Stimulated activated CD4-positive, alpha-beta T cell treated with anti-CD3 and anti-CD28 coated beads, TNF-alpha, amount 100 ng/mL, for 48 hours (primary cell): ENCODE results near the gene TTC28.

Source experiments
- DNase-seq, 3 donors: peaks; one replicate each; pipeline ENCODE4 v3.0.0-alpha.2; 2020; ENCODE audit warnings: low read depth in 3 of 3

The TTC28 gene

DNA sequence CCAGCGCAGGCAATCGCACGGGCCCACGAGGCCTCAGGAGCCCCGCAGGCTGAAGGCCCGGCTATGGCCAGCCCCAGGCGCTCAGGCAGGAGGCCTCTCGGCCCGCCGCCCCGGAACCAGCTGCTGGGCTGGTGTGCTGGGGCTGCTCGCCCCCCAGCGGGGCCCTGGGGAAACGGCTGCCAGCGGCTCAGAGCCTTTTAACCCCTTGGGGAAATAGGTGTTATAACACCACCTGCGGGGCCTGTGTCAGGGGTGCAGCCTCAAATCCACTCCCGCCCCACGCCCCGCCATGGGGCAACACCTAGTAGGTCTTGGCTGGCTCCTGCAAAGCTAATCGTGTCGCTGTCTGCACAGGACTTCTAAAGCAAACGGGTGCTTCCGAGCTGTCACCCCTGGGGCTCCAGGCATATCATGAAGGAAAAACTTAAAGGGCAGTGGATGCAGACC, 237.4 kb downstream of the TTC28 start:
- peak; percentile 29 to 72 (median 62) for DNase-seq

- no peak for DNase-seq
Measured at GRCh38 chr22:28441720-28442263, 237.8 kb downstream of the TTC28 start.

DNA sequence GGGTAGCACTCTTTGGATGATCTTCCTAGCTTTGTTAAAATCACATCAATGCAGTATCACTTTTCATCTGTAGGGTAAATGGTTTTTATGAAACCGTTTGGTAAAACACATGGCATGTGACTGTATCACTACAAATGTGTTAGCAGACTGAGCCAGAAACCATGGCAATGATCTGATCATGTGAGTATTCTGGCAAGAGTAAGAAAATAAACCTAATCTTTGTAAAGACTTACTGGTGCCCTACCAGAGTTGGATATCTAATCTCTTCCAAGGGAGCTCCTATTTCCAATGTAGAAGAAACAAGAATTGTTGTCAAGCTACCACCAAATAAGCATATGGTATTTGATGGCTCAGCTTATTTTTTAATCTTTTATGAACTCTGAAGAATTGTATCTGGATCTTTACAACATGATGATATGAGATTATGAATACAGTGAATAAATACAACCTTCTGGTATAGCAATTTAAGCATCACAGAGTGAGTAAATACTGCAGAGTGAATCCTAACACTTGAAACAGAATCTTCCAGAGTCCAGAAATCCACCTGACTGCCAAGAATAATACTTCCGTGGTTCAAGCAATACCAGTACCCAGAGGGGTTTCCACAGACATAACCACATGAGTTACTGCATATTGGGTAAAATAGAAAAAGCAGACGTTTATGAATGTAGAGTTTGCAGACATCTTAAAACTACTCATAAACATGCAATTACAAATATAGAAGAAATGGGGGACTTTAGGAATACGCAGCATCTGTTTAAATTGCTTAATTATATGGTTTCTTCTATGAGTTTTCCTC, 238.8 kb downstream of the TTC28 start:
- DNase-seq: no peak

DNA sequence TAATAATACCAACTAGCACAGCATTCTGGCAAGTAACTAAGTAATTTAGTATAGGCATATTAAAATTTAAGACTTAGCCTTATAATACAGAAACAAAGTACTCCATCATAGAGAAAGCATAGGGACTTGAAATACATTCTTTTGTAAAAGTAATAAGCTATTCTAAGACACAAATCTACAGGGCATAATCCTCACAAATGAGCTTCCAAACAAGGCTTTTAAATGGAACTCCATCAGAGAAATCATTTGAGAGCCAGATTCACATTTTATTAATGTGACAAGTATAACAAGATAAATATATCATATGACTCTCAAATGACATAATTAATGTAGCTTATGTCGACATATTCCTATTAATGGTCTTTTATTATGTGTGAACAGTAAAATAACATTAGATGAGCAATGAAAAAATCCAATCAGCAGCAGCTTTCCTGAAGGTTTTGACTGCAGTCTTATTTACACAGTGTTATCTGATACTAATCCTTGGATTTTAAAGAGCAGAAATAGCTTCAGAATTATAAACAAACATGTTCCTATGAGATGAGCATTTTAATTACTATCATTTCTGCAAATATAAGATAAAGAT, 241.4 kb downstream of the TTC28 start:
- no peak for DNase-seq

DNA sequence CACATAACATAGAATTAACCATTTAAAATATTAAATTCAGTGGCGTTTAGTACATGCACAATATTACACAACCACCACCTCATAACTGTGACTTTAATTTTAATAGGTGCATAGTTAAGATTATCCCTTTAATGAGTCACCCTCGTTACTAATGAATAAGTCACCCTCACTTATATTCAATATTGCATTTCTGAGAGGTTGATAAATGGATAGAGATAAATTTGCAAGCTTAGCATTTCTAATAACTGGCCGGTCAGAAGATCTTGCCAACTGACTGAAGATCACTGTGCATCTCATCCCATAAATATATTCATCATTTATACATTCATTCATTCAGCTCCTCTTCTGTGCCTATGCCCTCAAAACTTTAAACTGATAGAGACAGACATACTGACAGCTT, 243.7 kb downstream of the TTC28 start:
- DNase-seq: no peak

GRCh38 chr22:28435140-28435768, 244.4 kb downstream of the TTC28 start:
- no peak for DNase-seq

GRCh38 chr22:28430466-28431025, 249.1 kb downstream of the TTC28 start:
- no peak for DNase-seq

DNA sequence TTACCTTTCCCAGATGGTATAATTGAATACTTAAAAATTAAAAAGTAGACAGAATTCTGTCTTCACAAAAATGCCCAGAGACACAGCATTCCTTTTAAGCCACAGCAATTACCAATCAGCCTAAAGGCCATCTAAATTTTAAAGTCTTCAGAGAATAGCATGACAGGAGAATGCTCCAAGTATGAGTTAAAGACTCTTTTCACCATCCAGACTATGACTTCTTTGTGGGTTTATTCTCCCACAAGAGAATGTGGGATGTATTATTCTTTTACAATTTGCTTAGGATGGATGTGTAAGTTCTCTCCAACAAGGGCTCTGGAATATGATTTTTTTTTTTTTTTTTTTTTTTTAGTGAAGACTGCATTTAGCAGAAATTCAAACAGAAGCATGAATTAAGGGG, 249.9 kb downstream of the TTC28 start:
- DNase-seq: no peak

DNA sequence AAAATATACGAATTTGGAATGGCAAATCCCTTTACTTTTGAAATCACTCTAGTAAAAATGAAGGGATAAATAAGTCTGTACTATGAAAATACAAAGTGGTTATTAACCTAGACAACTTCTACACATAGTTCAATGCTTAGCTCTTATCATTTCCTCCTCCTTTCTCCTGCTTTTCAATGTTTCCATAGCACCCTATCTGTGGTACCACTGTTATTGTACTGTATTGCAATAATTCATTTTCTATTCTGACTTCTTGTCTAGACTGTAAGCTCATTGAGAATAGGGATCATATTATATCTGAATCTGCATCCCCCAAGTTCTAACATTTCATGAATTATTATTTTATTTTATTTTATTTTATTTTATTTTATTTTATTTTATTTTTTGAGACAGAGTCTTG, 251.4 kb downstream of the TTC28 start:
- DNase-seq: no peak

- DNase-seq: no peak
Measured at GRCh38 chr22:28426346-28427132, 253.1 kb downstream of the TTC28 start.

DNA sequence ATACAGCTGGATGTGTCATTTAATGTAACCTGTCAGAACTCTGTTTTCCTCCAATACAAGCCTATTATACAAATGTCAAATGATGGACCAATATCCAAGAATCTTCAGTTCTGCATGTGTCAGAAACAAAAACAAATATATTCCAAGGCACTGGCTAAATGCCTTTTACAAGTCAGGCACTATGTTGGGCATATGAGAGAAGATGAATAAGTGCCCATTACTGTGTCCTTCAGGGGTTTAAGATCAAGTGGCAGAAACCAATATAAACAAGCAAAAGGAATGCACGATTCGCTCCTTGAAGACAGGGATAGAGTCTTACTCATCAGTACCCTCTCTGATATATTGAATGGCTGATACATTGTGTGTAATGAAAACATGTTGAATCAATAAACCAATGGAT, 254.4 kb downstream of the TTC28 start:
- no peak for DNase-seq

GRCh38 chr22:28424427-28425080, 255.1 kb downstream of the TTC28 start:
- DNase-seq: no peak

GRCh38 chr22:28419919-28420318, 259.7 kb downstream of the TTC28 start:
- DNase-seq: no peak

- DNase-seq: no peak
Measured at GRCh38 chr22:28418008-28418407, 261.6 kb downstream of the TTC28 start.

GRCh38 chr22:28417431-28417830, 262.2 kb downstream of the TTC28 start:
- no peak for DNase-seq

- no peak for DNase-seq
Measured at GRCh38 chr22:28414913-28415312, 264.7 kb downstream of the TTC28 start.

DNA sequence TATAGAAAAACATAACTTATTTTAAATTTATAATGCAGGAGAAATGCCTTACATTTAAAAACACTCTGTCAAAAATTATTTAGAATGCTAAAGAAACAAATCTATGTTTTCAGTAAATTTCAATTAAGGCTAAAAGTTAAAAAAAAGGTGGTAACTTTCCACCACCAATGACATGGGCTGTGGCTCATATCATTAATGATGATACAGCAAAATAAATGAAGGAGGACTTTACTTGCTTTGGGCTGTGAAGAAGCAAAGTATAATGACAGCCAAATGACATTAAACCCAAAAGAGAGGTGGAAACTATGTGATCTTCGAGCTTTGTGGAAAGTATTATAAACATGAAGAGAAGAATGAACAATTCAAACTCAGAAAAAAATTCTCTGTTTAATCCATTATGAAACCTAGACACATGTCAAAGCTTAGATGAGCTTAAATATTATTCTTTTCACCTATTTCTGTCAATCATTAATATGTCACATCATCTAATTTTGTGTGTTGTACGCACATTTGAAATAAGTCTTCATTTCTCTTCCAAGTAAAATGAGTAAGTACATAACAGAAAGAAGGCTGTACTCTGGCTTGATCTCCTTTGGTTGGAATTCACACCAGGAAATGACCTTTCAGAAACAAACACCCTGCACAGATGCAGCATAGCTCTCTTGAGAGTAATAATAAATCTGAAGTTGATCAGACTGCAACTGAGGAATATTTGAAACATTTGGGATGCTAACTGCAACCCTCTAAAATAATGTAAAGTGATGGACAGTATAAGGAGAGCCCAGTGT, 265.8 kb downstream of the TTC28 start:
- DNase-seq: no peak

- no peak for DNase-seq
Measured at GRCh38 chr22:28412109-28412508, 267.5 kb downstream of the TTC28 start.

DNA sequence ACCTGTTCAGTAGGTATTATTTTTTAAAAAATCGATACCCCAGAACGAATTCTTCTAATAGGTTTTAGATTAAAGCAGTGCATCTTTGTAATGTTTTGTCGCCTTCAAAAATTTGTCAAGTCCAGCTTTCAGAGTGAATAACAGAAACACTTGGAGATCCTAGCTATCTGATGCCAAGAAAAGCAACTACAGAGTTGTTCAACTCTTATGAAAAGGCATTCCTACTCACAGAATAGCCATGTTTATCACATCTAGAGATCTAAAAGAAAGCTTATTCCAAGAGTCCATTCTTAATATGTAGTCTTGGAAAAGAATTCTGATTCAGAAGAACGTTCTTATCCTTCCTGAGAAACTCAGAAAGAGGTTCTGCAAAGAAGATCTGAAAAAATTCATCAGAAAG, 268.5 kb downstream of the TTC28 start:
- DNase-seq: no peak
